H1 (cell line): ENCODE measurements around the gene PHTF1. TPM values are rescaled to one million over a fixed set of nuclear protein-coding genes. Genes with fewer than 3 reads are reported as not detected.

ENCODE experiments used
- CBX5 ChIP-seq: fragments of 300-800, 300-1000 bp; sonication (generic); IDR thresholded peaks from 2 replicates; pipeline ENCODE4 v1.7.1; 2016; ENCODE audit warnings: antibody characterized with exemption, low read length, low read depth
- CHD2 ChIP-seq: IDR thresholded peaks from 2 replicates; pipeline ENCODE4 v1.6.1; 2012; ENCODE audit warnings: low read length, improper control_type of control experiment
- CTBP2 ChIP-seq: IDR thresholded peaks from 2 replicates; pipeline ENCODE4 v1.7.0; 2011; ENCODE audit warnings: borderline replicate concordance, mild to moderate bottlenecking, moderate library complexity, mixed read lengths, low read length; ENCODE audit not compliant: insufficient read depth, insufficient read length
- EGR1 ChIP-seq: IDR thresholded peaks from 2 replicates; pipeline ENCODE4 v1.6.1; 2011; ENCODE audit warnings: low read depth, low read length, borderline replicate concordance
- NANOG ChIP-seq: IDR thresholded peaks from 2 replicates; pipeline ENCODE4 v1.6.1; 2011; ENCODE audit warnings: low read length, low read depth, mild to moderate bottlenecking, inconsistent platforms; ENCODE audit not compliant: insufficient read depth, poor library complexity, severe bottlenecking
- TCF12 ChIP-seq: IDR thresholded peaks from 2 replicates; pipeline ENCODE4 v1.6.1; 2011; ENCODE audit warnings: low read depth, mild to moderate bottlenecking, low read length
- TEAD4 ChIP-seq: IDR thresholded peaks from 2 replicates; pipeline ENCODE4 v1.6.1; 2012; ENCODE audit warnings: low read depth, low read length, inconsistent platforms, mixed read lengths
- polyA plus RNA-seq, 7 experiments: library from polyadenylated mRNA; depleted of rRNA in 3 of 7; stranded (reverse) in 5 of 7; unstranded in 2 of 7; fragments of >200 nt in 5 of 7; fragments of 200-250 nt in 2 of 7; gene quantifications; 1 replicate in 5 of 7; 2 replicates in 1 of 7; 4 replicates in 1 of 7; pipeline versions ENCODE4 v1.2.1 to v1.2.3, GENCODE V29; 2011 to 2013; ENCODE audit warnings: missing spikeins in 2 of 7, mixed read lengths in 2 of 7
- total RNA-seq: library from RNA; stranded (reverse); fragmentation: NEBNext Ultra II Directional; extraction: Animal tissue kit (Norgen Biotek cat#: 25700); gene quantifications from 2 replicates; pipeline ENCODE4 v1.2.1, GENCODE V29; 2021

Gene PHTF1
- total and polyA plus RNA-seq, 2 of the 8 experiments (the other 6 are each of a cell fraction or from before 2014, with no cell fraction given) = 9.1 to 26.9 TPM

DNA sequence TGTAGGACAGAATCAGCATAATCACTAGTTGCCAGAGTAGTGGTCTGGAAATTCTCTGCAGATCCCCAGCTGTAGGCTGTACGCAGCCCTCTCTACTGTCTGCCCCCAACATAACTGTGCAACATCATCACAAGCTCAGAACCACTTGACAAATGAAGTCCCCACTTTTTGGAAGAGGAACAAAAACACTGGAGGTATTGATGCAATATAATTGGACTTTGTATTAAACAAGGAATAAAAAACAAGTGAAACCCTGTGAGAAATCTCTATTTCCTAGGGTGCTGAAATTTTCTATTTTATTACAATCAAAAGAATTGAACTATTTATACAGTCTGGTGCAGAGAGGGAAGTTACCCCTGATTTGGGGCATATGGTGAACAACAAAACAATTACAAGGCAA lies 15.2 kb downstream of the PHTF1 start (continued):
- TF ChIP-seq NANOG = no peak
- TF ChIP-seq TEAD4 = no peak
- TF ChIP-seq EGR1 = no peak
- no peak for TF ChIP-seq CHD2
- no peak for TF ChIP-seq TCF12
- no peak for TF ChIP-seq CBX5
- no peak for TF ChIP-seq CTBP2
- TF ChIP-seq, all 59 proteins: peak for 0
